Testis (tissue), 3 donors: ENCODE measurements around the gene FRAS1. TPM values are rescaled to one million over a fixed set of nuclear protein-coding genes. Genes with fewer than 3 reads are reported as not detected.

Experiments
- DNase-seq: peaks from one replicate; pipeline ENCODE4 v3.0.0-alpha.2; 2019
- H3K27ac ChIP-seq, 2 donors: fragments of 200-600 bp; sonication (generic); one replicate each; pipeline ENCODE4 v1.5.1; 2019
- H3K27me3 ChIP-seq: fragments of 200-600 bp; sonication (generic); one replicate; pipeline ENCODE4 v1.5.1; 2019
- H3K36me3 ChIP-seq: fragments of 200-600 bp; sonication (generic); one replicate; pipeline ENCODE4 v1.5.1; 2017; ENCODE audit warnings: low read depth; ENCODE audit errors: missing control alignments
- H3K4me1 ChIP-seq: fragments of 200-600 bp; sonication (generic); one replicate; pipeline ENCODE4 v1.5.1; 2019
- H3K4me3 ChIP-seq, 2 donors: fragments of 200-600 bp; sonication (generic); one replicate each; pipeline ENCODE4 v1.5.1; 2017 to 2019
- H3K9me3 ChIP-seq: fragments of 200-600 bp; sonication (generic); one replicate; pipeline ENCODE4 v1.5.1; 2017
- CTCF ChIP-seq, 3 experiments: fragments of 450-650 bp in 2 of 3; fragments of 200-600 bp in 1 of 3; sonication (generic) in 1 of 3; IDR thresholded peaks; one replicate each; pipeline ENCODE4 v1.5.1; 2016 to 2019; ENCODE audit warnings: antibody characterized with exemption in 3 of 3, mild to moderate bottlenecking in 2 of 3, moderate library complexity in 1 of 3
- POLR2A ChIP-seq: fragments of 450-650 bp; IDR thresholded peaks from one replicate; pipeline ENCODE4 v1.6.1; 2017; ENCODE audit warnings: antibody characterized with exemption, mild to moderate bottlenecking, moderate library complexity
- WGBS, 2 donors: methylation state at CpG; one replicate each; pipeline ENCODE4 v1.1.5; 2018; 5-methylcytosine and 5-hydroxymethylcytosine counted together
- intact Hi-C: fragments of 100-400 bp; cut with DNase I; formaldehyde crosslinking; loops from one replicate; pipeline ENCODE4 v1.15.1; 2023; ENCODE audit warnings: low total_unique reads
- polyA plus RNA-seq: library from polyadenylated mRNA; stranded (reverse); fragments of 350-450 nt; fragmentation: Illumina TruSeq; extraction: RNeasy Lipid Tissue Mini Kit (QIAGEN cat#74804); gene quantifications from one replicate; pipeline ENCODE4 v1.2.3, GENCODE V29; 2014; ENCODE audit warnings: low read depth, low replicate concordance; ENCODE audit not compliant: insufficient read depth
- total RNA-seq, 2 donors: library from RNA; depleted of rRNA; stranded (reverse); fragments of >200 nt; gene quantifications; one replicate each; pipeline ENCODE4 v1.2.3, GENCODE V29; 2016

FRAS1 gene
- total and polyA plus RNA-seq, 3 donors from 2014 or later, result 2.2 to 3.7 (median 3.5) TPM

DNA sequence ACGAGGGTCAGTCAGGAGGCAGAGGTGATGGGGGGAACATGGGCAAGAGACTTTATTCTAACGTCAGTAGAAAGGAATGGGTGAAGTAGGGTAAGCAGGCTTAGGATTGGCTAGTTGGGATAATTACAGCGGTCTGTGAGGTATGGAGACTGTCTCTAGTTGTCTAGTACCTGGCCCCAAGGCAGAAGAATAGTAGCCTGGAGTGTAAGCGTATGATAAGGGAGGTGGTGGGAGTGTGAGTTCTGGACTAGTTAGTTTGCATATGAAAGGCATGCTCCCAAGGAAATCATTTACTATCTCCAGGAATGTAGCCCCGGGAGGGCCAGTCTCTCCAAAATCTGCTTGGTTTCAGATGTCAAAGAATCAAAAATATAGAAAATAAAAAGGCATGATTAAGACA, 274.8 kb downstream of the FRAS1 start:
- Histone ChIP-seq H3K4me3 (no peak overlapping the region), H3K4me1 (peaks cover 4% of the 10 kb centered on the region), H3K9me3 (no peaks in the 10 kb centered on the region), H3K27me3 (no peaks in the 10 kb centered on the region), H3K36me3 (no peaks in the 10 kb centered on the region), H3K27ac (no peak overlapping the region)
- DNase-seq, result no peak
- intact Hi-C loops, result no loop called here
- TF ChIP-seq CTCF (IDR thresholded peaks at IDR 0.05), result no peak
- 72 to 82% methylated on average over 5 of the region's 5 CpGs for WGBS, 2 donors

GRCh38 chr4:78332976-78333375, 275.9 kb downstream of the FRAS1 start:
- peaks cover 4% of the 10 kb centered on the region for H3K4me1 ChIP-seq
- no peaks in the 10 kb centered on the region for H3K27me3 ChIP-seq
- TF ChIP-seq POLR2A (no peak), CTCF (IDR thresholded peaks at IDR 0.05) (no peak)
- intact Hi-C loops, result no loop called here
- no peak overlapping the region for H3K27ac ChIP-seq
- H3K9me3 ChIP-seq, result no peaks in the 10 kb centered on the region
- WGBS, 2 donors, result 50 to 76% methylated on average over 1 of the region's 1 CpG
- DNase-seq, result no peak
- no peak overlapping the region for H3K4me3 ChIP-seq
- H3K36me3 ChIP-seq, result no peaks in the 10 kb centered on the region

DNA sequence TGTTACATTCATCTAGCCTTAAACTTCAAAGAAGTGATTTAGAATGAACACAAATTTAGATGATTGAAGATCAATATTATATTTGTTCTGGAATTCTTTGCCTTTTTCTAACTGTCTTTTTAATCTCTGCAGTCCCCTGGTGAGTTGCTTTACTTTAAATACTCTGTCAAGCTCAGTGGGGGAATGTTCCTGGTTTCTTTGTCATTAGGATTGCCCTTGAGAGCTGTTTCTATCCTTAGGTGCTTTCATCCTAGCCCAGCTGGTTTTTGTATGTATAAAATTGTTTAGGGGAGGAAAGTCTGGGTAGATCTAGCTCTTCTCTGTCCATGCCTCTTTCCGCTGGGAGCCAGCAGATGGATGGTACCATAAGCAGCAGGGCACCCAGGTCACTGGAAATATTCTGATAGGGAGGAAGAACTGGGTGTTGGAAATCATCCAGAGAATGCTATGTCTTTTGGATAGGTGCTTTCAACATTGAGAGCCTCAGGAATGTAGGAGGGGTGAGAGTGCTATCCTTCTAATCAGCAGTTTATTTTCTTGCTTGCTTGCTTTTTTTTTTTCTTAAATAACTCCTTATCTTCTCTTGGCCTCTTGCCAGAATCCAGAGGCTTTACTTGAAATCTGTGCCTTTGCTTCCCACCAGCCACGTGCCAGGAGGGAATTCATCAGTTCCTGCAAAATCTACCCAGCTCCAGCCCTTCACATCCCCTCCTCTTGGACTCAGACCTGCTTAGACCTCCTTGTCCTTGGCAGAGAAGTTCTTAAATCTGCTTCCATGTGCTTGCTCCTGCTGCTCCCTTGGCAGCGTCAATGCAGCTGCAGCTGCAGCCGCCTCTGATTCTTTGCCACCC, 279.2 kb downstream of the FRAS1 start:
- Histone ChIP-seq H3K27me3 (no peaks in the 10 kb centered on the region), H3K9me3 (no peaks in the 10 kb centered on the region), H3K27ac (no peak overlapping the region), H3K36me3 (no peaks in the 10 kb centered on the region), H3K4me1 (peaks cover 4% of the 10 kb centered on the region), H3K4me3 (no peak overlapping the region)
- intact Hi-C loops, result no loop called here
- TF ChIP-seq POLR2A (no peak), CTCF (IDR thresholded peaks at IDR 0.05) (no peak)
- 37 to 43% methylated on average over 4 of the region's 4 CpGs for WGBS, 2 donors
- DNase-seq, result peak; percentile 15

- no peak for TF ChIP-seq CTCF (IDR thresholded peaks at IDR 0.05)
- no peak for TF ChIP-seq POLR2A
- 77 to 80% methylated on average over 9 of the region's 9 CpGs for WGBS, 2 donors
- Histone ChIP-seq H3K9me3 (no peaks in the 10 kb centered on the region), H3K27ac (no peak overlapping the region), H3K4me3 (no peak overlapping the region), H3K4me1 (peaks cover 4% of the 10 kb centered on the region), H3K27me3 (no peaks in the 10 kb centered on the region), H3K36me3 (no peaks in the 10 kb centered on the region)
- intact Hi-C loops, result no loop called here
- no peak for DNase-seq
Observed at GRCh38 chr4:78337244-78338020, 280.3 kb downstream of the FRAS1 start.
